Skeletal muscle satellite cell (primary cell): Measurements from ENCODE around the gene ADGRB2.

Experiments used
- H3K27me3 ChIP-seq: 2 replicates; pipeline ENCODE4 v1.7.0; 2013; ENCODE audit warnings: low read length; ENCODE audit not compliant: control insufficient read depth, insufficient read depth
- H3K36me3 ChIP-seq: 2 replicates; pipeline ENCODE4 v1.7.0; 2013; ENCODE audit warnings: mild to moderate bottlenecking, control low read depth, low read length; ENCODE audit not compliant: insufficient read depth
- H3K4me1 ChIP-seq: 2 replicates; pipeline ENCODE4 v1.7.0; 2013; ENCODE audit warnings: low read length; ENCODE audit not compliant: control insufficient read depth, insufficient read depth
- H3K4me2 ChIP-seq: 2 replicates; pipeline ENCODE4 v1.7.0; 2013; ENCODE audit warnings: mild to moderate bottlenecking, low read length
- H3K4me3 ChIP-seq: 2 replicates; pipeline ENCODE4 v1.7.0; 2013; ENCODE audit warnings: low read length
- H3K9ac ChIP-seq: 2 replicates; pipeline ENCODE4 v1.7.0; 2013; ENCODE audit warnings: mild to moderate bottlenecking, low read depth, low read length, moderate library complexity
- H3K9me3 ChIP-seq: replicated peaks from 2 replicates; pipeline ENCODE4 v1.7.0; 2013; ENCODE audit warnings: mild to moderate bottlenecking, control low read depth, low read length

The ADGRB2 gene

GRCh38 chr1:31768939-31769704, 5.0 kb upstream of the ADGRB2 start:
- H3K9me3 ChIP-seq = no peaks in the 10 kb centered on the region
- H3K4me2 ChIP-seq = no peak overlapping the region
- H3K27me3 ChIP-seq = peaks cover 47% of the 10 kb centered on the region
- H3K4me3 ChIP-seq = no peak overlapping the region
- H3K36me3 ChIP-seq = no peaks in the 10 kb centered on the region
- peaks cover 8% of the 10 kb centered on the region for H3K4me1 ChIP-seq
- no peak overlapping the region for H3K9ac ChIP-seq

DNA sequence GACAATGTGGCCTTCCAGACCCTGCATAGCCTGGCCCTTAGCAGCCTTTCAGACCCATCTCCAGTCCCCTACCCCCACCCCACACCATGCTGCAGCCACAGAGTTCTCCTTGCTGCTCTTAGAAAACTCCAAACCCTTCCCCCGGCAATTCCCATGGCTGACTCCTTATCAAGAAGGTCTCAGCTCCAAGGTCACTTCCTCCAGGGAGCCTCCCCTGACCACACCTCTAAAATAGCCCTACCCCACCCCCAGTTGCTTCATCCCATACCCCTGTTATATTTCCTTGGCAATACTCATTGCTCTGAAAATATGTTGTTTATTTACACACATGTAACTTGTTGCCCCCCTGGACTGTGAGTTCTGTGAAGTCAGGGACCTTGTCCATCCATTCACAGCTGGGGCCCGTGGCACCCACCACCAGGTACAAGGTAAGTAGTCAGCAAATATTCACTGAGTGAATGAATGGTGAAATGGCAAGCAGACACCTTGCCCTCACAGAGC, 4.3 kb upstream of the ADGRB2 start:
- H3K27me3 ChIP-seq = peaks cover 40% of the 10 kb centered on the region

DNA sequence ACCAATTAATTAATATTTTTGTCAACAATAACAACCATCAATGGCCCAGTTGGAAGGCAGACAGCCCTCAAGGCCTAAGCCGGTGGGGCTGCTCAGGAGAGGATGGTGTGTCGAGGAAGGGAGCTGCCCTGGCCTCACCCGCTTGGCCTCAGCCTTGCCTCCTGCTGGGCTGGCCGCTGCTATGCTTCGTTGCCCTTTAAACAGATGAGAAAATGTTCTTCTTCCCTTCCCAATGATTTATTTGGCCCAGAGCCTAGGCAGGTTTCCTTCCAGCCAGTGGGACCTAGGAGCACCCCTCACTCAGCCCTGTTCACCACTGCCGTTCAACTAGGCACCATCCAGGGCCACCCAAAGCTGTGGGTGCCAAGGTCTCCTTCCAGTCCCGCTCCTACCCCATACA, 3.1 kb upstream of the ADGRB2 start:
- Histone ChIP-seq H3K36me3 (no peaks in the 10 kb centered on the region), H3K9ac (no peak overlapping the region), H3K4me1 (peaks cover 15% of the 10 kb centered on the region), H3K27me3 (peaks cover 28% of the 10 kb centered on the region), H3K4me3 (no peak overlapping the region), H3K9me3 (no peaks in the 10 kb centered on the region), H3K4me2 (no peak overlapping the region)

More for the DNA sequence above, 4.3 kb upstream of the ADGRB2 start:
- peaks cover 8% of the 10 kb centered on the region for H3K4me1 ChIP-seq
- no peak overlapping the region for H3K4me2 ChIP-seq
- H3K4me3 ChIP-seq = no peak overlapping the region
- H3K9ac ChIP-seq = no peak overlapping the region
- no peaks in the 10 kb centered on the region for H3K9me3 ChIP-seq
- H3K36me3 ChIP-seq = no peaks in the 10 kb centered on the region

GRCh38 chr1:31765516-31765915, 1.4 kb upstream of the ADGRB2 start:
- Histone ChIP-seq H3K4me1 (peaks cover 31% of the 10 kb centered on the region), H3K4me3 (no peak overlapping the region), H3K36me3 (no peaks in the 10 kb centered on the region), H3K9ac (no peak overlapping the region), H3K27me3 (peaks cover 16% of the 10 kb centered on the region), H3K9me3 (no peaks in the 10 kb centered on the region), H3K4me2 (no peak overlapping the region)

- Histone ChIP-seq H3K4me2 (no peak overlapping the region), H3K27me3 (peaks cover 12% of the 10 kb centered on the region), H3K4me1 (peaks cover 31% of the 10 kb centered on the region), H3K9ac (no peak overlapping the region), H3K4me3 (no peak overlapping the region), H3K36me3 (no peaks in the 10 kb centered on the region), H3K9me3 (no peaks in the 10 kb centered on the region)
Observed at GRCh38 chr1:31765041-31765467, 914 bp upstream of the ADGRB2 start.

GRCh38 chr1:31763671-31764311, 349 bp downstream of the ADGRB2 start:
- H3K36me3 ChIP-seq = no peaks in the 10 kb centered on the region
- peaks cover 31% of the 10 kb centered on the region for H3K4me1 ChIP-seq
- peaks cover 11% of the 10 kb centered on the region for H3K27me3 ChIP-seq
- no peaks in the 10 kb centered on the region for H3K9me3 ChIP-seq
- peak overlapping the region; percentile 80 for H3K4me3 ChIP-seq
- no peak overlapping the region for H3K9ac ChIP-seq
- H3K4me2 ChIP-seq = peak overlapping the region; percentile 97

DNA sequence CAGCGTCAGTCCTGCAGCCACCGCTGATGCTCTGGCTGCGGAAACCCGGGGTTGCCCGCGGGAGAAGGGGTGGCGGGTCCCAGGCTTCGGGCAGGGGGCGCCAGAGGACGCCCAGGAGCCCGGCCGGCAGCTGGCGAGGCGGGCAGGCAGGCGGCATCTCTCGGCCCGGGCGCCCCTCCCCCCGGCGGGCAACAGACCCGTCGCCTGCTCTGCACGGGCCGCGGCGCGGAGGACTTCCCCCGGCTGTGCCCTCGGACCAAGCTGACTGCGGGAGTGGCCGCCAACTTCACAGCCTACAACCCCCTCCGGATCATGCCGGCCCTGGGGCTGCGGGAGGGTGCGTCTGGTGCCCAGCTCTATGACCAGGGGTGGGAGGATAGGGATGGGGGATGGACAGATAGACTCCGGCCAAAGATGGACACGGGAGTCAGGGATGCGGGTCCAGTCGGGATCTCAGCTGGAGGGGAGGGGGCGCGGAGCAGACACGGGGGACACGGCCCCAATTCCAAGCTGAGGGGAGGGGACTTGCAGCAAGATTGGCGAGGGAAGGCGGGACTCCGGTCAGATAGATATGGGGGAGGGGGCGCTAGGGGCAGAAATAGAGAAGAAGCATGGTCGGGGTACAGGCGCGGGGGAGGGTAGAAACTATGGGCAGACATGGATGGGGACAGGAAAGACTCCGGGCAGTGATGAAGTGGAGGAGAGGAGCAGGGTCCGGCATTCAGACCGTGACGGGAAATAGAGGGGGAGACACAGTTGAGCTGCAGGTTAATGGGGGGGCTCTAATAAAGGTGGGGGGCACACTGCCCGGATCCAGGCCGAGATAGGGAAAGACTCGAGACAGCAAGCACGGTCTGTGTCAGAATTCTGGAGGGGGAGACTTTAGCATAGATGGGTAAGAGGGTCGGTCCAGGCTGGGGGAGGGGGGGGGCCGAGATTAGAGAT, 1.1 kb downstream of the ADGRB2 start:
- H3K9me3 ChIP-seq = no peaks in the 10 kb centered on the region
- H3K4me1 ChIP-seq = peaks cover 31% of the 10 kb centered on the region
- peaks cover 8% of the 10 kb centered on the region for H3K27me3 ChIP-seq
- H3K4me2 ChIP-seq = peak overlapping the region; percentile 97
- H3K36me3 ChIP-seq = no peaks in the 10 kb centered on the region
- peak overlapping the region; percentile 49 for H3K9ac ChIP-seq
- H3K4me3 ChIP-seq = peak overlapping the region; percentile 80

- H3K27me3 ChIP-seq = peaks cover 1% of the 10 kb centered on the region
- no peak overlapping the region for H3K4me3 ChIP-seq
- H3K4me1 ChIP-seq = peaks cover 31% of the 10 kb centered on the region
- no peaks in the 10 kb centered on the region for H3K36me3 ChIP-seq
- no peak overlapping the region for H3K9ac ChIP-seq
- no peaks in the 10 kb centered on the region for H3K9me3 ChIP-seq
- H3K4me2 ChIP-seq = peak overlapping the region; percentile 97
Observed at GRCh38 chr1:31762323-31762722, 1.8 kb downstream of the ADGRB2 start.

DNA sequence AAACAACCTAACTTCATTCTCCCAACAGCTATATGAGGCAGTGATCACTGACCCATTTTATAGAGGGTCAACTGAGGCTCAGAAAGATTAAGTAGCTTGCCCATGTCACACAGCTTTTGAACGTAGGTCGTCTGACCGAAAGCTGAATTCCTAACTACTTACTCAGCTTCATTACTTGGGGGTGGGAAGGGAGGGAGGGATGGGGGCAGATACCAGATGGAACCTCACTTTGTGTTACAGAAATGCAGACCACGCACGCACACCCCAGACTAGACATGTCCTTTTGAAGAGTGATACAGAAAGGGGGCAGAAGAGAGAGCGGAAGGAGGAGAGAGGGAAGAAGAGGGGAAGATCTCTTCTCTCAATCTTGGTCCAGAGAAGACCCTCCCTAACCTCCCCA, 2.3 kb downstream of the ADGRB2 start:
- Histone ChIP-seq H3K4me3 (no peak overlapping the region), H3K9ac (no peak overlapping the region), H3K36me3 (no peaks in the 10 kb centered on the region), H3K4me1 (peaks cover 31% of the 10 kb centered on the region), H3K27me3 (no peaks in the 10 kb centered on the region), H3K4me2 (peak overlapping the region; percentile 97), H3K9me3 (no peaks in the 10 kb centered on the region)

- H3K27me3 ChIP-seq = no peaks in the 10 kb centered on the region
- peak overlapping the region; percentile 83 for H3K4me2 ChIP-seq
- H3K4me3 ChIP-seq = peak overlapping the region; percentile 61
- H3K36me3 ChIP-seq = no peaks in the 10 kb centered on the region
- H3K4me1 ChIP-seq = peaks cover 31% of the 10 kb centered on the region
- H3K9me3 ChIP-seq = no peaks in the 10 kb centered on the region
- peak overlapping the region; percentile 55 for H3K9ac ChIP-seq
Observed at GRCh38 chr1:31760471-31761470, 3.4 kb downstream of the ADGRB2 start.
